Glutamatergic neuron (in vitro differentiated cells): Measurements from ENCODE around the gene HIRA. TPM values are rescaled to one million over a fixed set of nuclear protein-coding genes. Genes with fewer than 3 reads are reported as not detected.

Experiments used
- DNase-seq: peaks from one replicate; pipeline ENCODE4 v3.0.0; 2022
- H3K27ac Mint-ChIP-seq: one replicate; pipeline ENCODE4 v1.8.0; 2020; ENCODE audit warnings: mild to moderate bottlenecking, mixed read lengths, inconsistent platforms; ENCODE audit not compliant: unreplicated experiment
- H3K27me3 Mint-ChIP-seq: one replicate; pipeline ENCODE4 v1.8.0; 2020; ENCODE audit warnings: mild to moderate bottlenecking, moderate library complexity, mixed read lengths, inconsistent platforms; ENCODE audit not compliant: unreplicated experiment
- H3K36me3 Mint-ChIP-seq: one replicate; pipeline ENCODE4 v1.8.0; 2020; ENCODE audit warnings: mild to moderate bottlenecking, mixed read lengths, inconsistent platforms; ENCODE audit not compliant: unreplicated experiment
- H3K4me1 Mint-ChIP-seq: one replicate; pipeline ENCODE4 v1.8.0; 2020; ENCODE audit warnings: mild to moderate bottlenecking, low read depth, mixed read lengths, inconsistent platforms; ENCODE audit not compliant: unreplicated experiment
- H3K4me3 Mint-ChIP-seq: one replicate; pipeline ENCODE4 v1.8.0; 2020; ENCODE audit warnings: mild to moderate bottlenecking, mixed read lengths, inconsistent platforms; ENCODE audit not compliant: unreplicated experiment
- H3K9me3 Mint-ChIP-seq: one replicate; pipeline ENCODE4 v1.8.0; 2020; ENCODE audit warnings: mild to moderate bottlenecking, moderate library complexity, mixed read lengths, inconsistent platforms; ENCODE audit not compliant: unreplicated experiment
- CTCF ChIP-seq: fragments of 200-600 bp; sonication (generic); IDR thresholded peaks from one replicate; pipeline ENCODE4 v1.5.0; 2021; ENCODE audit not compliant: partially characterized antibody, unreplicated experiment
- long read RNA-seq: library from polyadenylated mRNA; unstranded; transcript quantifications from one replicate; pipeline ENCODE4 v2.0.0, GENCODE V29; 2020; ENCODE audit not compliant: unreplicated experiment
- total RNA-seq: library from RNA; stranded (reverse); fragmentation: NEBNext Ultra II Directional; extraction: Animal tissue kit (Norgen Biotek cat#: 25700); gene quantifications from one replicate; pipeline ENCODE4 v1.2.1, GENCODE V29; 2021; ENCODE audit not compliant: unreplicated experiment

Gene HIRA, protein sequence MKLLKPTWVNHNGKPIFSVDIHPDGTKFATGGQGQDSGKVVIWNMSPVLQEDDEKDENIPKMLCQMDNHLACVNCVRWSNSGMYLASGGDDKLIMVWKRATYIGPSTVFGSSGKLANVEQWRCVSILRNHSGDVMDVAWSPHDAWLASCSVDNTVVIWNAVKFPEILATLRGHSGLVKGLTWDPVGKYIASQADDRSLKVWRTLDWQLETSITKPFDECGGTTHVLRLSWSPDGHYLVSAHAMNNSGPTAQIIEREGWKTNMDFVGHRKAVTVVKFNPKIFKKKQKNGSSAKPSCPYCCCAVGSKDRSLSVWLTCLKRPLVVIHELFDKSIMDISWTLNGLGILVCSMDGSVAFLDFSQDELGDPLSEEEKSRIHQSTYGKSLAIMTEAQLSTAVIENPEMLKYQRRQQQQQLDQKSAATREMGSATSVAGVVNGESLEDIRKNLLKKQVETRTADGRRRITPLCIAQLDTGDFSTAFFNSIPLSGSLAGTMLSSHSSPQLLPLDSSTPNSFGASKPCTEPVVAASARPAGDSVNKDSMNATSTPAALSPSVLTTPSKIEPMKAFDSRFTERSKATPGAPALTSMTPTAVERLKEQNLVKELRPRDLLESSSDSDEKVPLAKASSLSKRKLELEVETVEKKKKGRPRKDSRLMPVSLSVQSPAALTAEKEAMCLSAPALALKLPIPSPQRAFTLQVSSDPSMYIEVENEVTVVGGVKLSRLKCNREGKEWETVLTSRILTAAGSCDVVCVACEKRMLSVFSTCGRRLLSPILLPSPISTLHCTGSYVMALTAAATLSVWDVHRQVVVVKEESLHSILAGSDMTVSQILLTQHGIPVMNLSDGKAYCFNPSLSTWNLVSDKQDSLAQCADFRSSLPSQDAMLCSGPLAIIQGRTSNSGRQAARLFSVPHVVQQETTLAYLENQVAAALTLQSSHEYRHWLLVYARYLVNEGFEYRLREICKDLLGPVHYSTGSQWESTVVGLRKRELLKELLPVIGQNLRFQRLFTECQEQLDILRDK
- total RNA-seq: 51.0 TPM
- long read RNA-seq, partial matches to known transcripts: 1 of 1 reads
- long read RNA-seq, other reads (novel, unspliced or antisense): 0 of 1 reads

DNA sequence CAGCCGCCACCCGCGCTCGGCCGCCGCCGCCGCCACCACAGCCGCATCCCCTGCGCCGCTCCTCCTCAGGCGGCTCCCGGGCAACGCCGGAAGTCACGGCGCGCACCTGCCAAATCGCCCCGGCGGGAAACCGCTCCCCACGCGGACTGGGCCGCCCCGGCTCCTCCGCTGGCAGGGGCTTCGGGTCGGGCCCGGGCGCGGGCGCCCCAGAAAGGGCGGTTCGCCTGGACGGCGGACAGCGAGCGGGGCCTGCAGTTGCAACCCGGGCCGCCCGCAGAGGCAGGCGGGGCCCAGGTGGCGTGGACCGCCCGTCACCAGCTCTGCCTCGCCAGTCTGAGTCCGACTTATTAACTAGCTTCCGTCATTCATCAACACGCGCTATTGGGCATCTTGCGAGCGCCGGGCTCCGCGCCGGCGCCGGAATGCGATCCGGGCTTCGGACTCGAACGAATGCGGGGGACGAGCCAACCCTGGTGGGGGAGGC lies at the start of gene HIRA:
Gene HIRA, minus strand, starts transcription at position 85 of the 484 bp plus-strand sequence. CDS start 257 bp downstream, outside the sequence.
- H3K27me3 Mint-ChIP-seq: no peaks in the 10 kb centered on the region
- H3K27ac Mint-ChIP-seq: peak within 1 kb of the TSS; percentile 95
- H3K36me3 Mint-ChIP-seq: no peaks in the 10 kb centered on the region
- peaks cover 8% of the 10 kb centered on the region for H3K9me3 Mint-ChIP-seq
- no peak for TF ChIP-seq CTCF
- peak; percentile 92 for DNase-seq
- H3K4me3 Mint-ChIP-seq: peak within 1 kb of the TSS; percentile 95
- H3K4me1 Mint-ChIP-seq: peaks cover 21% of the 10 kb centered on the region

GRCh38 chr22:19480789-19481188 lies 49.3 kb upstream of the HIRA start:
- no peak for DNase-seq
- peak overlapping the region; percentile 94 for H3K4me3 Mint-ChIP-seq
- peaks cover 7% of the 10 kb centered on the region for H3K4me1 Mint-ChIP-seq
- H3K27me3 Mint-ChIP-seq: peaks cover 2% of the 10 kb centered on the region
- H3K36me3 Mint-ChIP-seq: no peaks in the 10 kb centered on the region
- H3K27ac Mint-ChIP-seq: no peak overlapping the region
- H3K9me3 Mint-ChIP-seq: peaks cover 4% of the 10 kb centered on the region
- no peak for TF ChIP-seq CTCF

DNA sequence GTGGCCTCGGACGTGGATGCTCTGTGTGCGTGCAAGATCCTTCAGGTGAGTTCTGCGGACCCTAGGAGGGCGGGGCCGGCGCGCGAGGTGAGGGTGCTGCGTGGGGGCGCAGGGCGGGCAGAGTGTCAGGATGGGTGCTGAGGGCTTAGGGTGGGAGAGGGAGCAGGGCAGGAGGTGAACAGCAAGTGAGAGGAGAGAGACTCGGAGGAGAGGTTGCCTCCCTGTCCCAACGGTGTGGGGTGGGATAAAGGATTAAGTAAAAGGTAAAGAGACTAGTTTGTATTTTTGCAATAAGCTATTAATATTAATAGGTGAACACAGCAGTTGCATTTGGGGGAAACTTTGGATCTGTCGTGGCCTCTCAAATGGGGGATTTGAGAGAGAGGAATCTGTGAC lies 48.6 kb upstream of the HIRA start:
- DNase-seq: no peak
- H3K36me3 Mint-ChIP-seq: no peaks in the 10 kb centered on the region
- H3K27me3 Mint-ChIP-seq: peaks cover 2% of the 10 kb centered on the region
- H3K9me3 Mint-ChIP-seq: peaks cover 4% of the 10 kb centered on the region
- H3K27ac Mint-ChIP-seq: peak overlapping the region; percentile 54
- H3K4me1 Mint-ChIP-seq: peaks cover 8% of the 10 kb centered on the region
- peak overlapping the region; percentile 94 for H3K4me3 Mint-ChIP-seq
- TF ChIP-seq CTCF: no peak

GRCh38 chr22:19479355-19480172 lies 48.0 kb upstream of the HIRA start, which contains the start of gene CDC45:
Gene CDC45 (plus strand): TSS chr22:19479920. CDS start chr22:19479969, 49 bp downstream.
- peak; percentile 90 for DNase-seq
- Mint-ChIP-seq H3K36me3 (no peaks in the 10 kb centered on the region), H3K27me3 (peaks cover 2% of the 10 kb centered on the region), H3K27ac (peak within 1 kb of the TSS; percentile 99), H3K4me1 (peaks cover 8% of the 10 kb centered on the region), H3K9me3 (peaks cover 4% of the 10 kb centered on the region), H3K4me3 (peak within 1 kb of the TSS; percentile 94)
- no peak for TF ChIP-seq CTCF
